HG02870 (cell line): Measurements from ENCODE around the gene EHD1.

Source experiments
- ATAC-seq: cut with Tn5 transposase; IDR thresholded peaks from one replicate; pipeline ENCODE4 v1.9.1; 2021; ENCODE audit warnings: mild to moderate bottlenecking, moderate library complexity; ENCODE audit not compliant: unreplicated experiment

EHD1 gene

DNA sequence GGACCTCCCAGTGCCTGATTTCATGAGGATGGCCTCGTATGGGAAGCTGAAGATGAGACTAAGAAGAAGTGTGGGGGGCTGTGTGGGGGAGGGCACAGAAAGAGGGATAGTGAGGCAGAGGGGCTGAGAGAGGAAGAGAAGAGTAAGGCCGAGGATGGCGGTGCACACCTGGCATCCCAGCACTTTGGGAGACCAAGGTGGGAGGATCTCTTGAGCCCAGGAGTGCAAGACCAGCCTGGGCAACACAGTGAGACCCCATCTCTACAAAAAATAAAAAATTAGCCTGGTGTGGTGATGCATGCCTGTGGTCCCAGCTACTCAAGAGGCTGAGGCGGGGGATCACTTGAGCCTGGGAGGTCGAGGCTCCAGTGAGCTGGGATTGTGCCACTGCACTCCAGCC, 13.5 kb upstream of the EHD1 start:
- no peak for ATAC-seq

DNA sequence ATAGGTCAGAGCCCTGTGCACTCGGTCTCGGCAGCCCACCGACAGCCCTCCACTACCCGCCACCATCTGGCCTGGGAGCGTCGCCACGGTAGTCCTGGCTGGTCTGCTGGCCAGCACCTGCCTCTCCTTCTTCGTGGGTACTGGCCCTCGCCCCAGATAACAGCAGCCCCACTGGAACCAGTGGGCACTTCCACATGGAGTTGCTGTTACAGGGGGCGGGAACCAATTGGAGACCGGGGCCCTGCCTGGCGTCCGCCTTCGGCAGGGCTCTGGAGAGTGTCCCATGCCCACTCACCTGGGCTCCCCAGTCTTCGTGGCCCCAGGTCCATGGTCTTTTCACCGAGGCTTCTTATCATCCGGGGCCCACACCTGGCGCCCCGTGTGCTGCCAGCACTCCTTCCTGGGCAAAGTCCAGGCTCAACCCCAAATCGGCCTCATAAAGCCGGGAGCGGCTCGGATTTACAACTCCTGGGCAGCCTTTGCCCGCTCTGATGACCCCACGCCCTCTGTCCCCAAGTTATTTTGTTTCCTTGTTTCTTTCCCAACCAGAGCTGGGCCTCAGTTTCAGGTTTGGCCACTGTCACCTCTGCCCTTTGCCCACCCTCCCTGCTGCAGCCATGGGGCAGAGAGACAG, 12.9 kb upstream of the EHD1 start:
- no peak for ATAC-seq

DNA sequence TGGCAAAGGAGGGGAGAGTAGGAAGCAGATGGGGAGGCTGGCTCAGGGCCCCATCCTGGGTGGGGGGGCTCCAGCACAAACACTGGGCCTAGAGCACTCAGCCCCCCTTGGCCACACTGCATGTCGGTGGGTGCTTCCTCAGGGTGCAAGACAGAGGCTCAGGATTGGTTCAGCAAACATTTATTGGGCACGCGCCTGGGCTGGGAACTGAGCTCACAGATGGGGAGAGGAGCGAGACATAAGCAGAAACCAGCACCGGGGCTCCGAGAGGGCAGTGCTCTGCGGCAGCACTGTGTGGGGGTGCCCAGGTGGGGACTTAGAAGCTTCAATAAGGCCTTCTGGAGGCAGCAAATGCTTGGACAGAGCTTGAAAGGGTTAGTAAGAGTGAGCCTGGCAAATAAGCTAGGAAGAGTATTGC, 12.1 kb upstream of the EHD1 start:
- ATAC-seq: no peak

DNA sequence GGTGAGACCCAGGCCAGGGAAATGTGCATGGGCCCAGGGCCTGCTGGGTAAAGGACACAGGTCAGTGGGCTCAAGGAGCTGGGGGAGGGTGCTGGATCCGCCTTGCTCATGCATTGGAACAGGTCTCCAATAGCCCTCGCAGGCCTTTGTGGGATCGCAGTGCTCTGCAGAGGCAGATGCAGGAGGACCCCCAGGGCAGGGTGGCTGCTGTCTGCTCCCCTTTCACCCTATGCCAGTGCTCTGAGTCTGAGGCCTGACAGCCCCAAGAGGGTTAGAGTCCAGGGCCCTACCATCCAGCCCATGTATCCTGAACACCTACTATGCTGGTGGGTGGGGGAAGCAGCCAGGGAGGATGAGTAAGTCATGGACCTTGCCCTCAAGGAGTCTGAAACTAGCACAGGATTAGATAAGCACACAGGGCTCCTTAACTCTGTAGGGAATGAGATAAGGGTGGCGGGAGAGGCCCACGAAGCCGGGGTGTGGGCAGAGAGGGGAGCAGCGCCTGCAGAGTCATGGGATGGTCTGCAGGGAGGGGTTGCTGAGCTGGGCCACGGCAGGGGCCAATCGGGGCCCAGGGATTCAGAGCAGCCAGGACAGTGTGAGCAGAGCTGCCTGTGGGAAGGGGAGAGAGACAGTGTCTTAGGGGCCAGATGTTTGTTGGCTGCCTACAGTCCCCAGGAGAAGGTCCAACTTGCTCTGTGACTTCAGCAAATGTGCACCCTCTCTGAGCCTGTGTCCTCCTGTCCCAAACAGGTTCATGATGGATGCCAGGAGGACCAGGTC, 10.5 kb upstream of the EHD1 start:
- ATAC-seq: no peak

DNA sequence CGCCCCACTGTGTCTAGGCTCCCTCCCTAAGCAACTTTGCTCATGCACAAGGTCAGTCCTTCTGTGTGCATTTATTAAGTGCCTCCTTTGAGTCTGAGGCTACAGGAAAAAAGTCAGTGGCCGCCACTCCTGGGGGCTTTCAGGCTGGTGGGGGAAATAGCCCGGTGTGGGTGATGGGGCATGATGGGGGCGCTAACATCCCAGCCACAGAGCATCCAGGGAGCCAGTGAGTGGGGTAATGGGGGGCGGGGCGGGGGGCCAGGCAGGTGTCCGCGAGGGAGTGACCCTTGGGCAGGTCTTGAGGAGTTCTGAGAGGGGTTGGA, 9.9 kb upstream of the EHD1 start:
- ATAC-seq: no peak

DNA sequence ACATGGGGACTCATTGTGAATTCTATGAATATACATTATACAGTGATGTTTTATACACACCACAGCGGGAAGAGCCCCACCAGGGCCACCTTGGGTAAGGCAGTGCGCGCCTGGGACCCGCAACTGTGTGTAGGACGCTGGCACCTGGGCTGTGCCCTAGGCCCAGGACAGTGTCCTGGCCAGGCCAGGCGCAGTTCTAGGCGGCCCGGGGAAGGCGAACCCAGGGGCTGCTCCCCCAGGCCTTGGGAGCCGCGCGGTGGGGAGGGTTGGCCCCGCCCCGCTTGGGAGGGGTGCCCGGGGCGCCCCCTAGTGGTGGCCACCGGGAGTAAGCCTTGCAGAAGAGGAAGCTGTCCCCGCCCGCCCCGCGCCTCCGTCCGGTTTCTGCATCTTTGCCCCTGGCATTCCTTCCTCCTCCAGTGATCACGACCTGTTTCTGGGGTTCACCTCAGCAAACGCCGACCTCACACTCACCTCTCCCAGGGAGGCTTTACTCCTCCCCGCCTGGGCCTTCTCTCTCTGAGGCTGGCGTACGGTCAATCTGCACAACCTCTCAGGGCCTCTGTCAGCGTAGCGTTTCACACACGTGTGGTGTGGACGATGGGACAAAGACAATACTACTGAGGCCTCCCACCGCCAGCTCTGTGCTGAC, 9.5 kb upstream of the EHD1 start:
- no peak for ATAC-seq

DNA sequence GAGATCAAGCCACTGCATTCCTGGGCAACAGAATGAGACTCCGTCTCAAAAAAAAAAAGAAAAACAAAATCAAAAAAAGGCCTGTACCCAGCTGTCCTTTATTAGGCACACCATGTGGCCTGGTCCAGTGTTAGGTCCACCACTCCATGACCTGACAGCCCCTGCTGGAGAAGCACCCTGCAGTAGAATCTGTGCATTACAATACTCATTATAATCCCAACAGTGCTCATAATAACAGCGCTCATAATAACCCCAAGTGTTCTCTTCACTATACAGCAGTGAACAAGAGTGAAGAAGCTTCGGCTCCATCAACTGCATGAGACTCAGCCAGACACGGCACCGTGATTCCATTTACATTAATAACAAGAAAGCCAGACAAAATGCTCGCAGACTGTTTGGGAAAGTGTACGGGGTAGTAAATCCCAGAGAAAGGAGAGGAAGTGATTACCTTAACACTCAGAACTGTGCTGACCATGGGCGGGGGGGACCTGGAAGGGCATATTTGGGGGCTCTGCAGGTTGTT, 8.9 kb upstream of the EHD1 start:
- ATAC-seq: no peak

DNA sequence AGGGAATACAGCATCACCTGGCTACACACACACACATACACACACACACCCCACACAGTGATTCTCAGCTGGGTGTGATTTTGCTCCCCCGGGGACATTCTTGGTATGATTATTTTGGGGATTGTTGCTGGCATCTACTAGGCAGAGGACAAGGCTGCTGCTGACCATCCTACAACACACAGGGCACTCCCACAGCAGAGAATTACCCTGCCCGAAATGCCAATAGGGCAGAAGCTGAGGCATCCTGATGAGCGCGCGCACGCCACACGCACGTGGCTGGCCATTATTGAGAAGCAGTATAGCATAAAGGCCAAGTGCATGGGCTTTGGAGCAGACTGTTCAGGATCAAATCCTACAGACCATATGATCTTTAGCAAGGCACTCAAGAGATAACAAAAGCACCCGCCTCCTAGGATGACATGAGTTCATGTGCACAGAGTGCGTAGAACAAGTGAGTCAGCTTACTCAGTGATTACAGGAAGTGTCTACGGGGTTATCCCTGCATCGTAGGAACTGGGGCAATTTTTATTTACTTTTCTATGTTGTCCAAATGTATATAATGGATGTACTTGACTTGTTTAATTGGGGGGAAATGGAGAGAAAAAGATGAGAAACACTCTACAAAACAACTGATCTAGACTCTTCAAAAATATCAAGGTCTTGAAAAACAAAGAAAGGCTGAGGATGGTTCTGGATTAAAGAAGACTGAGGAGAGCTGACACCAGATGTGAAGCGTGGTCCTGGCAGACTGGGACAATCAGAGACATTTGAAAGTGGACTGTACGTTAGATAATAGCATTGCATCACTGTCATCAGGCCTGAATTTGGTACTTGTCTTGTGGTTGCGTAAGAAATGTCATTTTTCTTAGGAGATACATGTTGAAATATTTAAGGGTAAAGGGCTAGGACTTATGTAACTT, 7.2 kb upstream of the EHD1 start:
- no peak for ATAC-seq

DNA sequence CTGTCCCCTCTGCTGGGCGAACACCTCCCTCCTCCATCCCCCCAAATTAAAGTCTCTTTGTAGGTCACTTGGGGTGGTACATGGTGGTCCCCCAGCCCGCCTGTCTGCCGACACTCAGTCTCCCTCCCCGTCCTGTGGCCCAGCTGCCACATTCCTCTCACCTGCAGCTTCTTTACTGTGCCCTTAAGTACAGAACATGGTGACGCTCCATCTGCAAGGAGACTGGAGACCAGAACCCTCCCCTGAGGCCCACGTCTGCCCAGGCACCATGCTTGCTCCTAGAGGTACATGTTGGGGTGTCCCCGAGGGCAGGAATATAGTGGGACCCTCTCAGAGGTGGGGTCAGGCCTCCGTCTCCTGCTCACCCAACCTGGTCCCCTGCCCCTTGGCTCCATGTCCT, 5.6 kb upstream of the EHD1 start:
- ATAC-seq: no peak

DNA sequence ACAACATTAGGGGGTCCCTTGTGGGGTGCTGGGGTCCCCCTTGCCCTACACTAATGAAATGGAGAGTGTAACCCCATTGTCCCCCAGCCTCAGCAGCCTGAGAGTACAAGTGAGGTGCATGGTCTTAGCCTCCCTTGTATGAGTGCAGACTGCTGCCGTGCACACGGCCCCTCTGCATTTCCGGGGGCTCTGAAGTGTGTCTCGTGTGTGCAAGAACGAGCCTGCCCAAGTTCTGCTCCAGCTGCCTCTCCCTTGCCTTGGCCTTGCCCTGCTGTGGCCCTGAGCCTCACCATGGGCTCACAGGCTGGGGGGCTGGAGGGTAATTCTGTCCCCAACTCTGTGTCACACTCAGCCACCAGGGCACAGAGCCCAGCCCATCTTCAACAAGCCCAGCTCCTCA, 5.2 kb upstream of the EHD1 start:
- no peak for ATAC-seq

DNA sequence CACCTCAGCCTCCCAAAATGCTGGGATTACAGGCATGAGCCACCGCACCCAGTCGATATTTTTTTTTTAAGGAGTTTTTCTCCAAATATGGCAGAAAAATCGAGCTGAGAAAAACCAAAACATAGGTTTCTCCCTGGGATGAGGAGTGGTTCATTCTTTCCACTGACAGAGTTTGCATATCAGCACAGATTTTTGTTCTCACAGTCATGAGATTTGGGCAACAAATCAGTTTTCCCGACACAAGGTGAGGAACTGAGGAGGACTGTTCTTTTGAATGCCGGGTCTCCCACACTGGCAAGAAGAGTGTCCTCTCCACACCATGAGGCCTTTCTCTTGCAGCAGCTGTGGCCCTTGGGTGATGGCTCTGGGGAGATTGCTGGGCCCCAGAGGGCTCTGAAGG, 3.8 kb upstream of the EHD1 start:
- ATAC-seq: no peak

DNA sequence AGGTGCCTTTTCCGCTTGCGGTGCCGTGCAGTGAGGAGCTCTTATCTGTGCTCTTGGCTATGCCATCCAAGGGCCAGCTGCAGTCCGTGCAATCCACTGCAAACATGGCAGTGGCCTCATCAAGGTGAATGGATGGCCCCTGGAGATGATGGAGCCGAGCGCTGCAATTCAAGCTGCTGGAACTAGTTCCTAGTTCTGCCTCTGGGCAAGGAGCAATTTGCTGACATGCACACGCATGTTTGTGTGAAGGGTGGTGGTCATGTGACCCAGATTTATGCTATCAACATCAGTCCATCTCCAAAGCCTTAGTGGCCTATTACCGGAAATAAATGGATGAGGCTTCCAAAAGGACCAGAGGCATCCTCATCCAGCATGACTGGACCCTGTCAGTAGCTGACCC, 3.1 kb upstream of the EHD1 start:
- no peak for ATAC-seq

DNA sequence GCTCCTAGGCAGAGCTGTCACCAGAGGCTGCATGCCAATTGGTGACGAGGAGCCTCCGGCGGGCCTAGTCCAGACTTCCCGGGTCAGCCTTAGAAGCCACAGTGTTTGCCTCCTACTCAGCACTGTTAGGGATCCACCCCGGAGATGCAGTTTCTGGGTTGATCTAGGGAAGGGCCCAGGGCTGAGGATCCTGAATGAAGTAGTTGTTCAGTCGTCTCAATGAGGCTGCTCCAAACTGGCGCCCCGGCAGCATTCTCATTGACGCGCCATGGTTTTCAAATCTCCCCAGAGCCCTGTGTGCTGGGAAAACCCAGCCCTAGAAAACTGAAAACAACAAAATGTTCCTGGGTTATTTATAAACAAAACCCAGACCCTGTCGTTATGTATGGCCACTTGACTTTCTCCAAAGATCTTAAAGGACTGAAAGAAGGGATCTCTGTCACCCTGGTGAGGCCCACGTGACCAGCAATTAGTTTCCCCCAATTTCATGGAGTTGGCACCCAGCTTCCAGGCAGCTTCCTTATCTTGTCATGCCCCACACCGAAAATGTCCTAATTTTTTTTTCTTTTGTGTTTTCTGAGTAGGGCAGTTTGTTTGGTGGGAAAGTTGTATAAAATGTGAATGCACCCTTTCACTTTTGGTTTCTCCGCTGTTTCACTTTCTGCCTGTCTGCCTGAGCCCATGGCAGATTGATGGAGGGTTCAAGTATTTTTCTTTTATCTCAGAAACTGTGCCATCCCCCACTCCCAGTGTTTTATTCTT, 2.0 kb upstream of the EHD1 start:
- ATAC-seq: no peak

DNA sequence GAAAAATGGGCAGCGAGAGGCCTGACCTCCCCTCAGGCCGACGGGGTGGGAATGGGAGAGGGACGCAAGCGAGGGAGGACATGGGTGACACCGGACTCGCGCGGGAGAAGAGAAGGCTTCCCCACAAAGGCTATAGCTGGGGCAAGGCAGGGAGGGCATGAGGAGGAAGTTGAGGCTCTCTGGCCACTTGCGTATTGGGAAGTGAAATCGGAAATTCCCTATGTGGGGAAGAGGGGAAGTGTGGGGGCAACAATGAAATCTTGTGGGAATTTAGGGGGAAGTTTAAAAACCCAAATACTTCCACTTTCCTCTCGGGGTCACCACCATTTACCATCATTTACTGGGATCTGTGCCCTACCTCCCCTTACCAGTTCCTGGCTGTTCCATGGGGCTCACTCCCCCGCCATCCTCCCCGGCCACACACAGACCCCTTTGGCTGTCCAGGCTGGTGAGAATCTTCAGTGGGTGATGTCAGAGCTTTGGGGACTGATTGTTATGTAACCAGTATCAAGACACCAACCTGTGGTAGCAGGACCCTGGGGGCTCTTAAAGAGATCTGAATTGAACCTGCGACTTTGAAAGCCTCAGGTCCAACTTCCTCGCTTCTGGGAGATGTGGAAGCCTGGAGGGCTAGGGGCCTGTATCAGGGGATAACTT, 951 bp upstream of the EHD1 start:
- no peak for ATAC-seq

DNA sequence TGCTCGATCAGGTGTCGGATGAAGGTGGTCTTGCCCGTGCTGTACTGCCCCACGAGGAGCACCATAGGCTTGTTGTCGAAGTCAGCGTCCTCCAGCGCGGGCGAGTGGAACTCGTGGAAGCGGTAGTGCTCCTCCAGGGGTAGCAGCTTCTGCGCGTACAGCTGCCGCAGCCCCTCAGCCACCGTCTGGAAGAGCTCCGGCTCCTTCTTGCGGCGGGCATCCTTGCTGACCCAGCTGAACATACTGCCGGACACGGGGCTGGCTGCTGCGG, 263 bp downstream of the EHD1 start:
- ATAC-seq: no peak

DNA sequence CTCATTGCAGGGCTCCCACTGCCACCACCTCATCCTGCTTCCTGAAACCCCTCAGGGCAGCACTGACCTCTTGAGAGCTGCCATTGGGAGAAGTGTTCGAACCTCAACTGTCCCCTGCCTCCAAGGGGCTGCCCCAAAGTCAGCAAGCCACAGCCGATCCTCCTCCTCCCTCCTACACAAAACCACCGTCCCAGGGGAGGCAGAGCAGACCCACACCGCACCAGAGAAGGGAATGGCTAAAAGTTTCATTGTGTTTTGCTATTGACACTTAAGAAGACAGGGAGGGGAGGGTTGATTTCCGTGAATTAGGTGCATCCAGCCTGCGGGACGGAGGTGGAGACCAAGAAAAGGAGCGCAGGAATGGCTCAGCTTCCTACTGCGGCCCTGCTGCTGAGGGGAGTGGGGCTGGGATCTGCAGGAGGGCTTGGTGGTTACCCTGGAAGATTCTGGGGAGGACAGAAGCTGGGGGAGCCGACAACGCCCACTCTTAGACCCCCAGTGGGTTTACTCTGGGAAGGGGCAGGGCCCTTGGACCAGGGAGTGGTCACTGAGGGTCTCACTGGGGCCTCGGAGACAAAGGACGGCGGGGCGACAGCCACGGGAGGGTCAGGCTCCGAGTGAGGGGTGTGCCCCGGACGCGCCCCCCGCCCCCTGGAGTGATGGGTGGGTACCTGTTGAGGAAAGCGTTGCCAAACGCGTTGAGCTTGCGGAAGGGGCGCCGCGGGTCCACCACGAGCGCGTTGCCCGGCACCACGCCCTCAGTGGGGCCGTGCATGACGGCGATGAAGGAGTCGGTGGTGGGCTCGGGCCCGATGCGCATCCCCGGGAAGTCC, 815 bp downstream of the EHD1 start:
- peak; percentile 1 for ATAC-seq

DNA sequence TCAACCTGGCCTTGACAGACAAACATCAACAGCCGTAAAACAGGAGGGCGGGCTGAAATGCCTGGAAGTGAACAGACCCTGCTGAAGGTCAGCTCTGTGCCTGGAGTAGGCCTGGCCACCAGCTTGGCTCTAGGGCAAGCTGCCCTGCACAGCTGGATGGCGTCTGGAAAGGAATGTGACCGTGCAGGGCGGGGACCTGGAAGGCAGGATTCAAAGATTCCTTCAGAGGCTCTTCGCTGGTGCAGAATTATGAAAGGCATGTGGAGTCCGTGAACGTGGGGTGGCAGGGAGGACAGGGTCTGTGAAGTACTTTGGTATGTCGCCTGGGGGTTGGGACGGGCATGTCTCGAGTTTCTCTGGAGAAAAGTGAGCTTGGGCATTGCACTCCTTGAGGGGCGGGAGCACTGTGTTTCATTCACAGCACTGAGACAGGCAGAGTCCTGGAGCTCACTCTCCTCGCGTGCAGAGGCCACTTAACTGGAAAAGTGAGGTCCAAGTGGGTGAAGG, 1.5 kb downstream of the EHD1 start:
- ATAC-seq: no peak

DNA sequence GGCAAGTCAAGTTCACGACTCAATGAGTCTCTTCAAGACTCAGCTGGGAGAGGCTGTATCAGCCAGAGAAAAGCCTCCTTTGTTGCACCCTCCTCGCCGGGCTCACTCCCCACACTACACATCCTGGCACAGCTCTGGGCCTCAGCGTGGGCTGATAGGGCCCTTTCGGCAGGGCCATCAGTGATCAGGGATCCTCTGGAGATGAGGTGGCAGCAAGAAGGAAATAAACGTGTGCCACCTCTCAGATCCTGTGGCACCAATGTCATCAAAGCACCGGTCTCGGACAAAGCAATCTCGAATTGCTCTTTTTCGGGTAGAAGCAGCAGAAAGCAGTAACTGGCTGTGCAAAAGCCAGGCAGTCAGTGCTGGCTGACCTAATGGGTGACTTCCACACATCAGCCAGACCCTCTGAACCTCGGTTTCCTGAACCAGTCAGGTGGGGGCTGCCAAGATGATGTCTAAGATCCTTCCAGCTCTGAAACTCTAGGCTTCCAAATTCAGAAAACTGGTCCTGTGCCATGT, 2.1 kb downstream of the EHD1 start:
- ATAC-seq: no peak
